Progenitor cell of endocrine pancreas (in vitro differentiated cells): Measurements from ENCODE around the gene KRTAP1-4. TPM values are rescaled to one million over a fixed set of nuclear protein-coding genes. Genes with fewer than 3 reads are reported as not detected.
"Not testable (repeated sequence)": the region's sequence is repeated elsewhere in the genome, so short reads cannot be mapped to it uniquely, and the experiment has no call there.

ENCODE experiments used
- DNase-seq: peaks from one replicate; pipeline ENCODE4 v3.0.0; 2021; ENCODE audit warnings: low spot score; ENCODE audit not compliant: unreplicated experiment
- H3K27ac Mint-ChIP-seq: 2 replicates; pipeline ENCODE4 v1.8.0; 2021; ENCODE audit warnings: mild to moderate bottlenecking, moderate library complexity, mixed read lengths
- H3K27me3 Mint-ChIP-seq: 2 replicates; pipeline ENCODE4 v1.8.0; 2021; ENCODE audit warnings: mixed read lengths
- H3K36me3 Mint-ChIP-seq: 2 replicates; pipeline ENCODE4 v1.8.0; 2022; ENCODE audit warnings: mixed read lengths; ENCODE audit not compliant: insufficient read depth
- H3K4me1 Mint-ChIP-seq: 2 replicates; pipeline ENCODE4 v1.8.0; 2021; ENCODE audit warnings: low read depth, mixed read lengths
- H3K4me3 Mint-ChIP-seq: 2 replicates; pipeline ENCODE4 v1.8.0; 2021; ENCODE audit warnings: low read depth, mild to moderate bottlenecking, moderate library complexity, mixed read lengths
- H3K9me3 Mint-ChIP-seq: 2 replicates; pipeline ENCODE4 v1.8.0; 2021; ENCODE audit warnings: low read depth, mixed read lengths
- total RNA-seq: library from RNA; stranded (reverse); gene quantifications from 2 replicates; pipeline ENCODE4 v1.2.1, GENCODE V29; 2021
- TF ChIP-seq, protein P1 (sequence below): fragments of 200-600 bp; sonication (generic); IDR thresholded peaks from one replicate; pipeline ENCODE4 v1.5.0; 2021; ENCODE audit warnings: antibody characterized with exemption, mild to moderate bottlenecking; ENCODE audit not compliant: unreplicated experiment

Gene KRTAP1-4
- total RNA-seq, 1 donor from 2014 or later: not detected

DNA sequence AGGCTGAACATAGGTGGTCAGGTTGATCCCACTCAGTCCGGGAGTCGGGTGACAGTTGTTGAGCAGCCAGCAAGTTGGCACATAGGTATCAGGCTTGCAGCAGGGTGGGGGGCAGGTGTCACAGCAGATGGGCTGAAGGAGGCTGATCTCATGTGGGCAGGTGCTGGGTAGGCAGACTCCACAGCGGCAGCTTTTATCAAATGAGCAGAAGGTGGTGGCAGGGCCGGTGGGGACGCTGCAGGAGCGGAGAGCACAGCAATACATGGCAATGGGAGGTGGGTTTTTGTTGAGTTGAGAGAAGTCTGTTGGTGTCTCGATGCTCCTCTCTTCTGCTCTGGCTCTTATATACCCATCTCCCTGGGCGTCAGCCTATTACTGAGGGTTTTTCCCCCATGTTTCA lies 21.2 kb downstream of the KRTAP1-4 start, which contains the start of gene KRTAP3-1:
TSS of gene KRTAP3-1 (minus strand) at position 318 of the 400 bp plus-strand sequence. CDS start at position 264, 54 bp downstream.
- no peaks in the 10 kb centered on the region for H3K36me3 Mint-ChIP-seq
- H3K9me3 Mint-ChIP-seq: no peaks in the 10 kb centered on the region
- no peak for DNase-seq
- no peaks in the 10 kb centered on the region for H3K27me3 Mint-ChIP-seq
- H3K4me3 Mint-ChIP-seq: no peak within 1 kb of the TSS
- peaks cover 16% of the 10 kb centered on the region for H3K4me1 Mint-ChIP-seq
- H3K27ac Mint-ChIP-seq: peak within 1 kb of the TSS; percentile 54
- TF ChIP-seq, protein P1, sequence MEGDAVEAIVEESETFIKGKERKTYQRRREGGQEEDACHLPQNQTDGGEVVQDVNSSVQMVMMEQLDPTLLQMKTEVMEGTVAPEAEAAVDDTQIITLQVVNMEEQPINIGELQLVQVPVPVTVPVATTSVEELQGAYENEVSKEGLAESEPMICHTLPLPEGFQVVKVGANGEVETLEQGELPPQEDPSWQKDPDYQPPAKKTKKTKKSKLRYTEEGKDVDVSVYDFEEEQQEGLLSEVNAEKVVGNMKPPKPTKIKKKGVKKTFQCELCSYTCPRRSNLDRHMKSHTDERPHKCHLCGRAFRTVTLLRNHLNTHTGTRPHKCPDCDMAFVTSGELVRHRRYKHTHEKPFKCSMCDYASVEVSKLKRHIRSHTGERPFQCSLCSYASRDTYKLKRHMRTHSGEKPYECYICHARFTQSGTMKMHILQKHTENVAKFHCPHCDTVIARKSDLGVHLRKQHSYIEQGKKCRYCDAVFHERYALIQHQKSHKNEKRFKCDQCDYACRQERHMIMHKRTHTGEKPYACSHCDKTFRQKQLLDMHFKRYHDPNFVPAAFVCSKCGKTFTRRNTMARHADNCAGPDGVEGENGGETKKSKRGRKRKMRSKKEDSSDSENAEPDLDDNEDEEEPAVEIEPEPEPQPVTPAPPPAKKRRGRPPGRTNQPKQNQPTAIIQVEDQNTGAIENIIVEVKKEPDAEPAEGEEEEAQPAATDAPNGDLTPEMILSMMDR: no peak

DNA sequence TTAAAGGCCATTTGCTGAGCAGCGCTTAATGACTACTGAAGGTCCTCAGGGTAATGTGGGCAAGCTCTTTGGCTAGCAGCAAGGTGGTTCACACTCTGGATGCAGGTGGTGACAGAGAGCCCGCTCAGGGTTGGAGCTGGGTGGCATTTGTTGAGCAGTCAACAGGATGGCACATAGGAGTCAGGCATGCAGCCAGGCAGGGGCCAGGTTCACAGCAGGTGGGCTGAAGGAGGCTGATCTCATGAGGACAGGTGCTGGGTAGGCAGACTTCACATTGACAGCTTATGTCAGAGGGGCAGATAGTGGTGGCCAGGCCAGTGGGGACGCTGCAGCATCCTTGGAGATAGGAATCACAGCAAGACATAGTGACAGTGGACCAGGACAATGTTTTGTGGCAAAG lies 25.6 kb downstream of the KRTAP1-4 start:
- Mint-ChIP-seq H3K27me3 (no peaks in the 10 kb centered on the region), H3K9me3 (no peaks in the 10 kb centered on the region), H3K36me3 (no peaks in the 10 kb centered on the region), H3K4me3 (no peak overlapping the region), H3K4me1 (peaks cover 11% of the 10 kb centered on the region), H3K27ac (no peak overlapping the region)
- no peak for DNase-seq
- TF ChIP-seq, protein P1: no peak

DNA sequence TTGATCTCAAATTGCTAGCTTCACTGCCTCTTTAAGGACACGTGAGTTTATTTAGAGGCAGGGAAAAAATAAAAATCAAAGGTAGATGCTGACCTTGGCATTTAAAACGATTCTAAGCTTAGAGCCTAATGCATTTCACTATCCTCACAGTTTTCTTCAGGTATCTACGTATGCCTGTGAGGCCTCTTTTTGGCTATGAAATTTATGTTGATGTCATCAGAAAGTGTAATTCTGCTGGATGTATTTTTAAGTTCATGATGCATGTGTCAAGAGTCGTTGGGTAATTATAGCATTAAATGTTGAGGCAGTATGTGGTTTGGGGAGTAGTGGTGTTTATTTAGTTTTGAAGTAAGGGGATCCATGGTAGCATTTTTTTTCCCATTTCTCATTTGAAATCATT lies 26.1 kb downstream of the KRTAP1-4 start:
- TF ChIP-seq, protein P1: no peak
- H3K4me3 Mint-ChIP-seq: no peak overlapping the region
- no peaks in the 10 kb centered on the region for H3K9me3 Mint-ChIP-seq
- H3K27ac Mint-ChIP-seq: no peak overlapping the region
- no peaks in the 10 kb centered on the region for H3K36me3 Mint-ChIP-seq
- DNase-seq: no peak
- H3K4me1 Mint-ChIP-seq: peaks cover 6% of the 10 kb centered on the region
- no peaks in the 10 kb centered on the region for H3K27me3 Mint-ChIP-seq

DNA sequence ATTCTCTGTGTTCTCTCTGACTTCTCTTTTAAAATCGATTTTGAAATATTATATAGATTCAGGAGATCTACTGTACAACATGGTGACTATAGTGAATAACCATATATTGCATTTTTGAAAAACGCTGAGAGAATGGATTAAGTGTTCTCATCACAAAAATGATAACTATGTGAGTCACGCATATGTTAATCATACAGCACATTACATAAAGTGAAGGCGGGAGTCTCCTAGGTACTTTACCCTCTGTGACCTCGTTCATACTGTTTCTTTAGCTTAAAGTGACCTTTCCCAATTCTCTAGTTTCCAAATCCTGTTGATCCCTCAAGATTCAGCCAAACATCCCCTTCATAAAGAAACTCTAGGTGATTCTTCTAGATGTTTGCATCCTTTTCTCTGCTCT lies 27.2 kb downstream of the KRTAP1-4 start:
- H3K4me1 Mint-ChIP-seq: peaks cover 1% of the 10 kb centered on the region
- H3K4me3 Mint-ChIP-seq: no peak overlapping the region
- TF ChIP-seq, protein P1: no peak
- no peaks in the 10 kb centered on the region for H3K27me3 Mint-ChIP-seq
- DNase-seq: no peak
- no peak overlapping the region for H3K27ac Mint-ChIP-seq
- no peaks in the 10 kb centered on the region for H3K36me3 Mint-ChIP-seq
- no peaks in the 10 kb centered on the region for H3K9me3 Mint-ChIP-seq

DNA sequence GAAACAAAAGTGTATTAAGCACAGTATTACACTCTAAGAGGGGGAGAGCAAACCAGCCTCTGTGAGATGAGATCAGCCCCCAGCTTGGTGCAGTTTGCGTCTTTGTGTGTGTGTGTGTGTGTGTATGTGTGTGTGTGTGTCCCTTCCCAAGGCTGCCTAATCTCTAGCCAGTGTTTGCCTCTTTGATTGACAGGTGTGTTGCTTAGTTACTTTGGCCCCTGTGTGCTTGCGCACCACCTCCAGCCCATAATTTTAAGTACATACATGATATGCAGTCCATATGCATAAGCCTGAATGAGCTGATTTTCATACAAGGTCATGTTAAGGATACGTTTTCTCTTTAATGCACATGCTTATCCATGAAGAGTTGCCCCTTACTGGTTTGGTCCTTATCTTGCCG lies 28.2 kb downstream of the KRTAP1-4 start:
- Mint-ChIP-seq H3K36me3 (no peaks in the 10 kb centered on the region), H3K27me3 (no peaks in the 10 kb centered on the region)

DNA sequence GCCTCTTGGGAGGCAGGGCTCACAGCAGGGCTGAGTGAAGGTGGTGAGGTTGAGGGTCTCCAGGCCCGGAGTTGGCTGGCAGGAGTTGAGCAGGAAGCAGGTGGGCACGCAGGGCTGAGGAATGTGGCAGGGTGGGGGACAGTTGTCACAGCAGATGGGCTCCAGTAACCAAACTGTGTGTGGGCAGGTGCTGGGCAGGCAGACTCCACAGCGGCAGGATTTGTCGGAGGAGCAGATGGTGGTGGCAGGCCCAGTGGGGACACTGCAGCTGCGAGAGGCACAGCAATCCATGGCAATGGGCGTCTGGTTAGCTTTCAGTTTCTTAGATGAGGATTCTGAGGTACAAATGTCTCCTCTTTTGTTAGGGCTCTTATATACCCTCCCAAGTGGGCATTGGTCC lies 30.4 kb downstream of the KRTAP1-4 start, which contains the start of gene KRTAP3-2:
TSS of gene KRTAP3-2 (minus strand) at position 344 of the 400 bp plus-strand sequence. CDS start at position 291, 53 bp downstream.
- DNase-seq, H3K9me3 Mint-ChIP-seq, H3K27ac Mint-ChIP-seq, H3K27me3 Mint-ChIP-seq, H3K4me1 Mint-ChIP-seq, H3K36me3 Mint-ChIP-seq, H3K4me3 Mint-ChIP-seq: not testable (repeated sequence)

More for the DNA sequence above, 28.2 kb downstream of the KRTAP1-4 start:
- Mint-ChIP-seq H3K4me3 (no peak overlapping the region), H3K9me3 (no peaks in the 10 kb centered on the region), H3K4me1 (peaks cover 1% of the 10 kb centered on the region), H3K27ac (no peak overlapping the region)
- DNase-seq: no peak
- TF ChIP-seq, protein P1: no peak
